ENCODE measurements around the gene AGBL1.

AGBL1 gene

GRCh38 chr15:86336051-86336788, 256.5 kb downstream of the AGBL1 start:
- no peaks in the 10 kb centered on the region for H3K36me3 ChIP-seq (ENCODE audit: insufficient read depth)
- H3K4me1 ChIP-seq (ENCODE audit: low read depth, poor library complexity, severe bottlenecking): no peaks in the 10 kb centered on the region
- H3K27ac ChIP-seq: no peak overlapping the region
- no peak overlapping the region for H3K4me2 ChIP-seq
- no peaks in the 10 kb centered on the region for H3K27me3 ChIP-seq (ENCODE audit: insufficient read depth, low read depth)
- H3K79me2 ChIP-seq (ENCODE audit: insufficient read depth, low read depth): no peaks in the 10 kb centered on the region
- TF ChIP-seq CTCF (conservative IDR thresholded peaks at IDR 0.05; ENCODE audit: low read depth, low read length): no peak
- no peak overlapping the region for H2AFZ ChIP-seq (ENCODE audit: low read depth)
- no peak overlapping the region for H3K9ac ChIP-seq
- H4K20me1 ChIP-seq (ENCODE audit: insufficient read depth): no peaks in the 10 kb centered on the region
- H3K4me3 ChIP-seq (IDR thresholded peaks at IDR 0.05; ENCODE audit: insufficient read depth, low read depth, low read length): no peak overlapping the region

- Histone ChIP-seq H3K4me3 (IDR thresholded peaks at IDR 0.05; ENCODE audit: insufficient read depth, low read depth, low read length) (no peak overlapping the region), H4K20me1 (ENCODE audit: insufficient read depth) (no peaks in the 10 kb centered on the region), H2AFZ (ENCODE audit: low read depth) (no peak overlapping the region), H3K4me1 (ENCODE audit: low read depth, poor library complexity, severe bottlenecking) (no peaks in the 10 kb centered on the region), H3K27me3 (ENCODE audit: insufficient read depth, low read depth) (no peaks in the 10 kb centered on the region), H3K79me2 (ENCODE audit: insufficient read depth, low read depth) (no peaks in the 10 kb centered on the region), H3K36me3 (ENCODE audit: insufficient read depth) (no peaks in the 10 kb centered on the region), H3K9ac (no peak overlapping the region), H3K27ac (no peak overlapping the region), H3K4me2 (no peak overlapping the region)
- TF ChIP-seq CTCF (conservative IDR thresholded peaks at IDR 0.05; ENCODE audit: low read depth, low read length): no peak
These were observed 257.4 kb downstream of the AGBL1 start for GRCh38 chr15:86337071-86337470.

GRCh38 chr15:86347245-86347644, 267.6 kb downstream of the AGBL1 start:
- Histone ChIP-seq H3K27me3 (ENCODE audit: insufficient read depth, low read depth) (no peaks in the 10 kb centered on the region), H3K4me2 (no peak overlapping the region), H4K20me1 (ENCODE audit: insufficient read depth) (no peaks in the 10 kb centered on the region), H3K27ac (no peak overlapping the region), H3K4me1 (ENCODE audit: low read depth, poor library complexity, severe bottlenecking) (no peaks in the 10 kb centered on the region), H3K79me2 (ENCODE audit: insufficient read depth, low read depth) (no peaks in the 10 kb centered on the region), H2AFZ (ENCODE audit: low read depth) (no peak overlapping the region), H3K9ac (no peak overlapping the region), H3K4me3 (IDR thresholded peaks at IDR 0.05; ENCODE audit: insufficient read depth, low read depth, low read length) (no peak overlapping the region), H3K36me3 (ENCODE audit: insufficient read depth) (no peaks in the 10 kb centered on the region)
- no peak for TF ChIP-seq CTCF (conservative IDR thresholded peaks at IDR 0.05; ENCODE audit: low read depth, low read length)

GRCh38 chr15:86349565-86349964, 269.9 kb downstream of the AGBL1 start:
- H4K20me1 ChIP-seq (ENCODE audit: insufficient read depth): no peaks in the 10 kb centered on the region
- H3K9ac ChIP-seq: no peak overlapping the region
- H3K4me1 ChIP-seq (ENCODE audit: low read depth, poor library complexity, severe bottlenecking): no peaks in the 10 kb centered on the region
- no peak overlapping the region for H3K4me2 ChIP-seq
- no peak overlapping the region for H3K4me3 ChIP-seq (IDR thresholded peaks at IDR 0.05; ENCODE audit: insufficient read depth, low read depth, low read length)
- no peaks in the 10 kb centered on the region for H3K36me3 ChIP-seq (ENCODE audit: insufficient read depth)
- no peak overlapping the region for H3K27ac ChIP-seq
- no peaks in the 10 kb centered on the region for H3K79me2 ChIP-seq (ENCODE audit: insufficient read depth, low read depth)
- TF ChIP-seq CTCF (conservative IDR thresholded peaks at IDR 0.05; ENCODE audit: low read depth, low read length): no peak
- no peak overlapping the region for H2AFZ ChIP-seq (ENCODE audit: low read depth)
- H3K27me3 ChIP-seq (ENCODE audit: insufficient read depth, low read depth): no peaks in the 10 kb centered on the region
